Measurements from ENCODE around the gene STKLD1. TPM values are rescaled to one million over a fixed set of nuclear protein-coding genes. Genes with fewer than 3 reads are reported as not detected.
"Not testable (repeated sequence)": the region's sequence is repeated elsewhere in the genome, so short reads cannot be mapped to it uniquely, and the experiment has no call there.

The STKLD1 gene
- polyA plus RNA-seq, 6 donors from 2014 or later = 0.18 to 0.61 TPM; not detected in 4

DNA sequence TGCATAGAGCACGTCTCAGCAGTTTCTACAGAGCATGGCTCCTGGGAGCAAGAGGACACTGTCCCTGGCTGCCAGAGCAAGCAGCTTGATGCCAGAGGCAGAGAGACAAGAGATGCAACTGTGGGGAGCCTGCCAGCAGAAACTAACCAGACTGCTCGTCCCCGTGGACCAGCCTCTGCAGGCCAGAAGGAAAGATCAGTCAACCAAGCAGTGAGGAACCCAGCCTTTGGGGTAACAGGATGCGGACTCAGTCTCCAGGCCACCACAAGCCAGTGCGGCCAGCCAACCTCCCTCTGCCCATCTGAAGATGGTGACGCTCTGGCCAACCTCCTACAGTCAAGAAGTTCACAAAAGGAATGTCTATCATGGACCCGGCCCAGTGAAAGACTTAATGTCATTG lies 4.0 kb upstream of the STKLD1 start:
- no peaks in the 10 kb centered on the region for H3K27me3 Mint-ChIP-seq
- H3K4me1 Mint-ChIP-seq = peaks cover 52 to 73% (median 71%) of the 10 kb centered on the region in 3 donors
- peak overlapping the region in 2 of 6 donors; percentile 49 to 60 for H3K27ac Mint-ChIP-seq
- ATAC-seq (ENCODE audit: low read depth in 2 of 2) (no peak), DNase-seq (no peak)
- H3K4me3 Mint-ChIP-seq = peak overlapping the region in 2 of 8 donors; percentile 25 to 71
- H3K36me3 Mint-ChIP-seq = no peaks in the 10 kb centered on the region
- H3K9me3 Mint-ChIP-seq = no peaks in the 10 kb centered on the region

DNA sequence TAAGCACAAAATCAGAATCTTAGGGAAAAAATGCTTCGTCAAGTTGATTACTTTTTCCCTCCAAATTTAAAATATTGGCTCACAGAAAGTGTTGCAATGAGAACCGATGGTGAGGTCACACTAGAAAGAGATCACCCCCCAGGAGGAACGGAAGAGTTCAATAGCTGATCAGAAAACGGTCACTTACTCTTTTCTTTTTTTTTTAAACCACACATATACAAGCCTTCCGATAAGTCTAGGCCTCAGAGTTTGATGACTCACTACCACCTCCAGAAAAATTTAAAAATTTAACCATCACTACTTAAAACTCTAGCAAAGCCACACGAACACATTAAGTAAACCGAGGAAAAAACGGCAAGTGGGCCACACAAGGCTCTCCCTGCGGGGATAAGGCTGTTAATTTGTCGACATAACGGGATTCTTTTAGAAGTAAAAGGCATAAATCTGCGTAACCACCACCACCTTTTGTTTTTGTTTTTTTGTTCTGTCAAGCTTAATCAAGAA lies 1.5 kb upstream of the STKLD1 start:
- Mint-ChIP-seq H3K9me3 (no peaks in the 10 kb centered on the region), H3K27me3 (no peaks in the 10 kb centered on the region), H3K4me1 (peaks cover 39 to 60% (median 54%) of the 10 kb centered on the region in 3 donors), H3K4me3 (peak overlapping the region; percentile 90 to 96 (median 92)), H3K36me3 (no peaks in the 10 kb centered on the region), H3K27ac (peak overlapping the region; percentile 84 to 96 (median 93))
- no peak for ATAC-seq (ENCODE audit: low read depth in 2 of 2)
- DNase-seq = no peak

DNA sequence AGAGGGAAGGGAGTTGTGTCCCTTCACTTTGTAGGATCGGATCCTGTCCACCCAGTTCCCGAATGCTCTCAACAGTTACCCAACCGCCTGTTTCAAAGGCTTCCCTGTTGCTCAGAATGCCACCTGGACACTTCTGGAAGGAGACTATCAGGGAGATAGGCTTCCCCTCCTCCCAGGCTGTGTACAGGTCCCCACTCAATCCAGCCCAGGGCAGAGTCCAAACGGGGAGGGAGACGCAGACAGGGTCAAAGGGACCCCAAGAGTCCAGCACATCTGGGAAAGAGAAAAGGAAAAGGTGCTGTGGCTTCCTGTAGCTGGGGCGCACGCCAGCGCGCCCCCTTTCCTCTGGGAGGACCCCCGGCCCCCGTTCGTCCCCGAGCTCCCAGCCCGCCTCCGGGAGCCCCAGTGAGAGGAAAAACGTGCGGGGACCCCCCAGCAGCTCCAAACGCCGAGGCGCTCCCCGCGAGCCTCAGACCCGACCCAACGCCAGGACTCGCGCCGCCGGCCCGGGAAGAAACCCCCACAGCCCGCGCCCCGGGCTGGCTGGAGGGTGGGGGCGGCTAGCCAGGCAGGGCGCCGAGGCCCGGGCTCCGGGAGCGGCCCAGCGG lies 946 bp upstream of the STKLD1 start:
- ATAC-seq (ENCODE audit: low read depth in 2 of 2) = peak; percentile 8 to 11
- Mint-ChIP-seq H3K36me3 (no peaks in the 10 kb centered on the region), H3K4me1 (peaks cover 33 to 55% (median 49%) of the 10 kb centered on the region in 3 donors), H3K9me3 (no peaks in the 10 kb centered on the region), H3K27ac (peak overlapping the region; percentile 84 to 96 (median 93)), H3K4me3 (peak overlapping the region; percentile 90 to 96 (median 92)), H3K27me3 (no peaks in the 10 kb centered on the region)
- DNase-seq = no peak

DNA sequence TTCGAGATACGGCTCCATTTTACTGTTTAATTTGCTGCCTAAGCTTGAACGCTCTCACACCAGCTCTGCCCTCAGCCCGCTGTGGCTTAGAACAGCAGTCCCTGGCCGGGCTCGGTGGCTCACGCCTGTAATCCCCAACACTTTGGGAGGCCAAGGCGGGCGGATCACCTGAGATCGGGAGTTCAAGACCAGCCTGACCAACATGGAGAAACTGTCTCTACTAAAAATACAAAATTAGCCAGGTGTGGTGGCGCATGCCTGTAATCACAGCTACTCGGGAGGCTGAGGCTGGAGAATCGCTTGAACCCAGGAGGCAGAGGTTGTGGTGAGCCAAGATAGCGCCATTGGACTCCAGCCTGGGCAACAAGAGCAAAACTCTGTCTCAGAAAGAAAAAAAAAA lies 1.1 kb downstream of the STKLD1 start:
- DNase-seq; ATAC-seq (ENCODE audit: low read depth in 2 of 2); H3K9me3 Mint-ChIP-seq; H3K36me3 Mint-ChIP-seq; H3K27ac Mint-ChIP-seq; H3K27me3 Mint-ChIP-seq: not testable (repeated sequence)
- Mint-ChIP-seq H3K4me1 (peaks cover 14 to 34% (median 28%) of the 10 kb centered on the region in 3 donors), H3K4me3 (peak overlapping the region in 7 of 8 donors; percentile 74 to 90 (median 83))

DNA sequence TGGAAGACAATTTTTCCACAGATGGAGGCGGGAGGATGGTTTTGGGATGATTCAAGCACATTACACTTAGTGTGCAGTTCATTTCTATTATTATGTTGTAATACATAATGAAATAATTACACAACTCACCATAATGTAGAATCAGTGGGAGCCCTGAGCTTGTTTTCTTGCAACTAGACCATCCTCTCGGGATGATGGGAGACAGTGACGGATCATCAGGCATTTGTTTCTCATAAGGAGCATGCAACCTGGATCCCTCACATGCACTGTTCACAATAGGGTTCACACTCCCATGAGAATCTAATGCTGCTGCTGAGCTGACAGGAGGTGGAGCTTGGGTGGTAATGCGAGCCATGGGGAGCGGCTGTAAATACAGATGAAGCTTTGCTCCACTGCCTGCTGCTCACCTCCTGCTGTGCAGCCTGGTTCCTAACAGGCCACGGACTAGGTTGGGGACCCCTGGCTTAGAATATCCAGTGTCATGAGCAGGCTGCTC lies 1.6 kb downstream of the STKLD1 start:
- Mint-ChIP-seq H3K4me1 (peaks cover 10 to 29% (median 23%) of the 10 kb centered on the region in 3 donors), H3K36me3 (no peaks in the 10 kb centered on the region), H3K27me3 (no peaks in the 10 kb centered on the region), H3K4me3 (peak overlapping the region in 4 of 8 donors; percentile 12 to 83 (median 57)), H3K27ac (no peak overlapping the region), H3K9me3 (no peaks in the 10 kb centered on the region)
- DNase-seq (no peak), ATAC-seq (ENCODE audit: low read depth in 2 of 2) (no peak)

DNA sequence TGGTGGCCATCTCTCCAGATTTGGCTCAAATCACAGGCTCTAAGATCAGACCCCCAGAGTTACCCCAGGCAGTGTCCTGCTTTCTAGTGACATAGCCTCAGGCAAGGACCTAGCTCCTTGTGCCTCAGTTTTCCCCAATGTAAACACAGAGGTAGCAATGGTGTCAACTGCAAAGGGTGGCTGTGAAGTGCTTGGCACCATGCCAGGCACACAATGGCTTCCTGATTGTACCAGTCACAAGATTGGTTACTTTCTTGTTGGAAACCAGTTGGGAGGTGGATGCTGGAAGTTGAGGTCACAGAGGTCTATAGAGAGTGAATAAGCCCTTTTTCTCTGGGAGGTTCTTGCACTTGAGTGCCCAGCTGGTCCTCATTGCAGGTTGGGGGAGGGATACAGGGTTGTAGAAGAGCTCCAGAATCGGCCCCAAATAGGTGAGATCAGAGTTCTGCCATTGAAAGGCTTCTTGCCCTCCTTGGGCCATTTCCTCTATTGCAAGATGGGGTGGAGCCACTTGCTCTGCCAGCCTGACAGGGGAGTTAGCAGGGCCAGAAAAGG lies 2.3 kb downstream of the STKLD1 start:
- H3K4me3 Mint-ChIP-seq = peak overlapping the region in 2 of 8 donors; percentile 12 to 83

DNA sequence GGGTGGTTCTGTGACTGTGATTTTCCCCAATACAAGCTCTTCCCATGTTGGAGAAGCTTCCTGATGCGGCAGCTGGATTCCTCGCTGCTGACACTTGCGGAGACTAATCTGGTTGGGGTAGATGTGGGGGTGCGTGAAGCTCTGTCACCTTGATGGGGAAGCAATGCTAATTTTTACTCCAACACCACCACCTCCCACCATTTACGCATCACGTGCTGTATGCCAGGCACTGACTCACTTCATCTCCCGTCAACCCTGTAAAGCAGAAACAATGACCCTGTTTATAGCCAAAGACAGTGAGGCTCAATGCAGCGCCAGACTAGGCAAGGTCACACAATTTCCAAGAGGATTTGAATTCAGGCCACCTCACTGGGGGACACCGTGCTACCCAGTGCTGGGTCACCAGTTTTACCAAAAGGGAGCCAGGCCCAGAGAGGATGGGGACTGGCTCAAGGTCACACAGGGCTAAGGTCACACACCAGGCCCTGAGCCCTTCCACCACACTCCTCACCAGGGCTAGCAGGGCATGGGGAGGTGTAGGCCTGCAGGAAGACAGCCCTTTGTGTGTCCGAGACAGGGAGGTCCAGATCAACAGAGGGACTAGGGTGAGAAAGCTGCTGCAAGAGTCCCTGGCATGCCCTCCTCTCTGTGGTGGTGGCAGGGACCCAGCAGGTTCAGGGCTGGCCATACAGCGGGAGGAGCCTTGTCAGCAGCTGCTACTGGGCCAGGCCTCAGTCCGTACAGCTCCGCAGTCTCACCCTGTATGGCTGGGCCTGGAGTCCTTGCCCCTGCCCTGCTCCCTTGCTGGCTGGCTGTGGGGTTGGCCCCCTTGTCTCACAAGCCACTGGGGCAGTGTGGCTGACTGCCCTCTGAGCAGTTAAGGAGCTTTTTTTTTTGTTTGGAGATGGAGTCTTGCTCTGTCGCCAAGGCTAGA lies 3.3 kb downstream of the STKLD1 start:
- H3K27me3 Mint-ChIP-seq = no peaks in the 10 kb centered on the region
- DNase-seq (no peak), ATAC-seq (ENCODE audit: low read depth in 2 of 2) (no peak)
- H3K27ac Mint-ChIP-seq = no peak overlapping the region
- no peaks in the 10 kb centered on the region for H3K9me3 Mint-ChIP-seq
- H3K36me3 Mint-ChIP-seq = no peaks in the 10 kb centered on the region
- peaks cover 9 to 14% (median 9%) of the 10 kb centered on the region in 3 donors for H3K4me1 Mint-ChIP-seq
- peak overlapping the region in 1 of 8 donors; percentile 83 for H3K4me3 Mint-ChIP-seq

More for the DNA sequence above, 2.3 kb downstream of the STKLD1 start:
- no peak for DNase-seq
- Mint-ChIP-seq H3K27ac (no peak overlapping the region), H3K27me3 (no peaks in the 10 kb centered on the region), H3K9me3 (no peaks in the 10 kb centered on the region), H3K36me3 (no peaks in the 10 kb centered on the region), H3K4me1 (peaks cover 9 to 22% (median 16%) of the 10 kb centered on the region in 3 donors)
- ATAC-seq (ENCODE audit: low read depth in 2 of 2) = no peak

DNA sequence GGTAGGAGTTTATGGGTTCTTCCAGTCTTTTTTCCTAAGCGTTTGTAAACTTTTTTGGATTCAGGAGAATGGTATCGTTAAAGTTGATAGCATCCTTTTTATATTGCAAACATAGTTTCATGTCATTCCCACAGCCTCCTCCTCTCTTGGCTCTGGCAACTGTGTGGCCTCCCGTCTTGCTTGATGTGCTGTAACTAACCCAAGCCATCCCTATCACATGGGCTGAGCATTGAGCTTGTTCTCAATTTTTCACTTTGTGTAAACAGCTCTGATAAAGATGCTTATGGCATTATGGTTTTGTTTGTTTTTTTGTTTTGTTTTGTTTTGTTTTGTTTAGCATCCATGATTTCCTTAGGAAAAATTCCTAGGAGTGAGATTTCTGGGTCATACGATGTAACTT lies 4.6 kb downstream of the STKLD1 start:
- no peak overlapping the region for H3K4me3 Mint-ChIP-seq
- H3K36me3 Mint-ChIP-seq = no peaks in the 10 kb centered on the region
- H3K9me3 Mint-ChIP-seq = no peaks in the 10 kb centered on the region
- no peak for ATAC-seq (ENCODE audit: low read depth in 2 of 2)
- no peaks in the 10 kb centered on the region for H3K27me3 Mint-ChIP-seq
- peaks cover 0 to 7% (median 0%) of the 10 kb centered on the region in 3 donors for H3K4me1 Mint-ChIP-seq
- DNase-seq = no peak
- H3K27ac Mint-ChIP-seq = no peak overlapping the region

DNA sequence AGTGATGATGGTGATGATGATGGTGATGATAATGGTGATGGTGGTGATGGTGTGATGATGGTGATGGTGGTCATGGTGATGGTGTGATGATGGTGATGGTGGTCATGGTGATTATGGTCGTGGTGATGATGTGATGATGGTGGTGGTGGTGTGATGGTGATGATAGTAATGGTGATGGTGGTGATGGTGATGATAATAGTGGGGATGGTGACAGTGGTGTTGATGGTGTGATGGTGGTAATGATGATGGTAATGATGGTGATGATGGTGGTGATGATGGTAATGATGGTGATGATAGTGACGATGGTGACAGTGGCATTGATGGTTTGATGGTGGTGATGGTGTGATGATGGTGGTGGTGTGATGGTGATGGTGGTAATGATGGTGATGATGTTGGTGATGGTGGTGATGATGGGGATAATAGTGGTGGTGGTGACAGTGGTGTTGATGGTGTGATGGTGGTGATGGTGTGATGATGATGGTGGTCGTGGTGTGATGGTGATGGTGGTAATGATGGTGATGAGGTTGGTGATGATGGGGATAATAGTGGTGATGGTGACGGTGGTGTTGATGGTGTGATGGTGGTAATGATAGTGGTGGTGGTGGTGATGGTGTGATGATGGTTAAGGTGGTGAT lies 6.5 kb downstream of the STKLD1 start:
- no peak overlapping the region for H3K27ac Mint-ChIP-seq
- H3K4me1 Mint-ChIP-seq = no peaks in the 10 kb centered on the region
- no peak for ATAC-seq (ENCODE audit: low read depth in 2 of 2)
- H3K27me3 Mint-ChIP-seq = no peaks in the 10 kb centered on the region
- DNase-seq = no peak
- H3K36me3 Mint-ChIP-seq = no peaks in the 10 kb centered on the region
- no peak overlapping the region for H3K4me3 Mint-ChIP-seq
- no peaks in the 10 kb centered on the region for H3K9me3 Mint-ChIP-seq

DNA sequence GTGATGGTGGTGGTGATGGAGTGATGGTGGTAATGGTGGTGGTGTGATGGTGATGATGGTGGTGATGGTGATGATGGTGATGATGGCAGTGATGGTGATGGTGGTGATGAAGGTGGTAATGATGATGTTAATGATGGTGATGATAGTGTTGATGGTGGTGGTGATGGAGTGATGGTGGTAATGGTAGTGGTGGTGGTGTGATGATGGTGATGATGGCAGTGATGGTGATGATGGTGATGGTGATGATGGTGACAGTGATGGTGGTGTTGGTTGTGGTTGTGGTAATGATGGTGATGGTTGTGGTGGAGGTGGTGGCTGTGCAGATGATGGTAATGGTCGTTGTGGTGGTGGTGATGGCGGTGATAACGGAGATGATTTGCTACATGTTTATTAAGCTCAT lies 7.3 kb downstream of the STKLD1 start:
- DNase-seq = no peak
- H3K36me3 Mint-ChIP-seq = no peaks in the 10 kb centered on the region
- H3K27ac Mint-ChIP-seq = no peak overlapping the region
- no peaks in the 10 kb centered on the region for H3K4me1 Mint-ChIP-seq
- H3K4me3 Mint-ChIP-seq = no peak overlapping the region
- ATAC-seq (ENCODE audit: low read depth in 2 of 2) = no peak
- H3K27me3 Mint-ChIP-seq = no peaks in the 10 kb centered on the region
- no peaks in the 10 kb centered on the region for H3K9me3 Mint-ChIP-seq

DNA sequence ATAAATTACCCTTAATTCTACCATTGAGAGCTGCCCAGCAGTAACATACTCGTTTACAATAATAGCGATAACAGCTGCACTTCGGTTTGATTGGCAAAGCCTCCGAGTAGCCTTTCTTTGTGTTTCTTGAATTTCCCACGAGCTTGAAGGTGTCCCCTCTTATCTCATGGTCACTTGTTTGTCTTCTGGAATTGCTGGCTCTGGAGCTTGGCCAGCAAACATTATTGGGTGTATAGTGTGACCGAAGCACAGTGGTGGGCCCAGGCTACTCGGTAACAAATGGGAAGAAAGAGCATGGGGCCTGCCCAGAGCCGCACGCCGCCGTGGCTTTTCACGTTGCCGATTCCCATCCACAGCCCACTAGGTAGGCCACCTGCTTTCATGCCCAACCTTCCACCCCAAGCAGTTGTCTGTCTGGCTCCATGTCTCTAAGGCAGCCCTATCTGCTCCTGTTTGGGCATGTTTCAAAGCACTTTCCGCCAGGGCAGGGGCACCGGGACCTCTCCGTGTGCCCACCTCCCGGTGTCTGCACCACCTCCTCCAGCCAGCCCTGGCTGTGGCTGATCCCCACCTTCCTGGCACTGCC lies 8.7 kb downstream of the STKLD1 start:
- peaks cover 0 to 5% (median 4%) of the 10 kb centered on the region in 3 donors for H3K27me3 Mint-ChIP-seq
- no peak overlapping the region for H3K4me3 Mint-ChIP-seq
- no peaks in the 10 kb centered on the region for H3K36me3 Mint-ChIP-seq
- peaks cover 0 to under 1% (median 0%) of the 10 kb centered on the region in 7 donors for H3K9me3 Mint-ChIP-seq
- H3K4me1 Mint-ChIP-seq = no peaks in the 10 kb centered on the region
- no peak for DNase-seq
- ATAC-seq (ENCODE audit: low read depth in 2 of 2) = no peak
- peak overlapping the region in 1 of 6 donors; percentile 15 for H3K27ac Mint-ChIP-seq

DNA sequence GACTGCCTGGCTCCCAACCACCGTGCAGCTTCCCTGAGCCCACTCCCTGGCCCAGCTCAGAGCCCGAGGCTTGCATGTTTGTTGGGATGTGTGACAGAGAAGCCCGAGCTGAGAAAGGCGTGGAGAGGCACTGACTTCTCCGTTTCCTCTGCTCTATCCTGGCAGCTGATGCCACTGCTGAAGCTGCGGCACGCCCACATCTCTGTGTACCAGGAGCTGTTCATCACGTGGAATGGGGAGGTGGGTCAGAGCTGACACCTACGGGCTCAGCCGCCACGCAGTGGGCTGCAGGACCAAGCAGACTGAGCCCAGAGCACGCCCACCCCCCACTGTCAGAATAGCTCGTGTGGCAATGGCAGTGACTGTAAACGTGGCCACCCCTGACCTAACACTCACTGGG lies 9.3 kb downstream of the STKLD1 start:
- no peak for DNase-seq
- H3K9me3 Mint-ChIP-seq = peaks cover 0 to 1% (median 0%) of the 10 kb centered on the region in 7 donors
- H3K4me1 Mint-ChIP-seq = no peaks in the 10 kb centered on the region
- H3K27me3 Mint-ChIP-seq = peaks cover 0 to 12% (median 11%) of the 10 kb centered on the region in 3 donors
- no peak overlapping the region for H3K4me3 Mint-ChIP-seq
- H3K36me3 Mint-ChIP-seq = no peaks in the 10 kb centered on the region
- no peak for ATAC-seq (ENCODE audit: low read depth in 2 of 2)
- H3K27ac Mint-ChIP-seq = no peak overlapping the region

Data from naive B cell (primary cell).